GM19099 (cell line): ENCODE measurements around the gene TANGO2.

Source experiments
- POLR2A ChIP-seq: IDR thresholded peaks from 3 replicates; pipeline ENCODE4 v1.6.1; 2011; ENCODE audit warnings: low read depth; ENCODE audit not compliant: insufficient read length; ENCODE audit errors: extremely low read depth

TANGO2 gene

GRCh38 chr22:19979712-19980493, 41.0 kb upstream of the TANGO2 start:
- TF ChIP-seq POLR2A = no peak

DNA sequence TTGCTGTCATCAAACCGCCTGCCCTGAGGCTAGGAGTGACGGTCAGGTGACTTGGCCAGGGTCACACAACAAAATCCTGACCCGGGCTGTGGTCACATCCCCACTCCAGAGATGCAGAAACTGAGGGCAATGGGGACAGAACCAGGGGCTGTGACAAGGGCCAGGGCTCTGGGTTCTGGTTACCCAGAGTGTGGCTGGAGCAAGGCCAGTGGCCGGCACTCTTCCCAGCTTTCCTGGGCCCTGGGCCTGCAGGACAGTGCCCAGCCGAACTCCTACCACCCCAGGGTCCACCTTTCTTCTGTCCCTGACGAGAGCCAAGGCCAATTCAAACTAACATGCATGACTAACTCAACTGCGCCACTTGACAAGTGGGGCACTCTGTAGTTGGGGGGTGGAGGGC, 40.1 kb upstream of the TANGO2 start:
- TF ChIP-seq POLR2A = no peak

- TF ChIP-seq POLR2A = no peak
Measured at GRCh38 chr22:19981171-19981960, 39.5 kb upstream of the TANGO2 start.

DNA sequence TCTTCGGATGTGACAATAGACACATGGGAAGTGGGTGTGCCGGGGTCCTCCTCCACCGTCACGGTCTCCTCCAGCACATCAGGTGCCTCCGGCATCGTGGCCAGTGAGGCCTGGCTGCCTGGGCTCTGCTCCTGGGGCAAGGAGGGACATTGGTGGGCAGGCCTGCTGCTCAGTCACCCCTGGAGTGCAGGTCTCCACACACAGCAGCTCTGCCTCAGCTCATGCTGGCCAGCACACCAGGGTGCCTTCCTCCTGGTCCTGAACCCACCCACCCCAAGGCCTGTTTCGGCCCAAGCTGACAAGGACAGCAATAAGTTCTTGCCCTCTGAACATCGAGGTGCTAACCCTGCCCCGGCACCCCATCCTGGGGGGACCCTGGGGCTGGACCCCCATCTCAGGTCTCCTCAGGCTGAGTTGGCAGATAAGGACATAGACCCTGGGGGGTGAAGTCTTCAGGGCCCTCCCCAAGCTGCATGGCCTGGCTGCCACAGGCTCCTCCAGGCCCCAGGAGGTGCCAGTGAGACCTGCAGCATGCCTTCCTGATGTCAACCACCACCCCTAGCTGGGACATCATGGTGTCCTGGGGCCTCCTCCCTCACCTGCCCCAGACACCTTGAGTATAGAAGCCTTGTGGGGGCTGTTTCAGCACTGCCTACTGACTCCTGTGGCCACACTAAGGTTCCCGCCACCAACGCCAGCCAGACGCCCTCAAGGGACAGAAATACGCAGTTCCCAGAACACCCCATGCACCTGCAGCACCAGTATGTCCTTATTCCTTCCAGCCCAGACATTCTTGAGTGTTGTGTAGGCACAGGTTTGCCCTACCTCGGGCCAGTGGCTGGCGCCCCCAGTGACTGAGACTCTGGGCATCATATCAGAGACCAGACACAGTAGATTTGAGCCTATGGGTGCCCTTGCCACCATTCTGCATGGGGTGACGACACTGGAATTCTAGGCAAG, 38.7 kb upstream of the TANGO2 start:
- TF ChIP-seq POLR2A = no peak

GRCh38 chr22:19982991-19983578, 37.8 kb upstream of the TANGO2 start:
- TF ChIP-seq POLR2A = no peak

GRCh38 chr22:19983741-19984140, 37.2 kb upstream of the TANGO2 start:
- no peak for TF ChIP-seq POLR2A

DNA sequence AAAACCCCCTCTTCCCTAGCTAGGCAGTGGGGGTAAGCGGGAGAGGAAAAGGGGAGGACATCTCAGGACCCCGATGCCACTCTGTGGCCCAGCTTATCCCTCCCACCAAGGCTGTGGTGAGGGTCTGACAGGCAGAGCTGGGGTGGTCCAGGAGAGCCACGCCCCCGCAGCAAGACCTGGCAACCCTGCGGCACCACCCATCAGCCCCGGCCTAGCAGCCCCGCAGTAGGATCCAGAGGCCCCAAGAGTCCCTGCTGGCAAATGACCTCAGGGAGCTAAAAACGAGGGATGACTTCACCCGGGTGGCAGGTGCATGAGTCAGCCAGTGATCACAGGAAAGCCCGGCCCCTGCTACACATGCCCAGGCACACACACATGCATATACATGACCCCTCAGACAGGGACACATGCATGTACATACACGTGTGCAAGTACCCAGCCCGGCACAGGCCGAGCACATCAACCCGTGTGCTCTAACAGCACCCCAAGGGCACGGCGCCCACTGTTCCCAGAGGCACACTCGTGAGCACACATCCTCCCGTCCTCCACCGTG, 36.6 kb upstream of the TANGO2 start:
- no peak for TF ChIP-seq POLR2A

DNA sequence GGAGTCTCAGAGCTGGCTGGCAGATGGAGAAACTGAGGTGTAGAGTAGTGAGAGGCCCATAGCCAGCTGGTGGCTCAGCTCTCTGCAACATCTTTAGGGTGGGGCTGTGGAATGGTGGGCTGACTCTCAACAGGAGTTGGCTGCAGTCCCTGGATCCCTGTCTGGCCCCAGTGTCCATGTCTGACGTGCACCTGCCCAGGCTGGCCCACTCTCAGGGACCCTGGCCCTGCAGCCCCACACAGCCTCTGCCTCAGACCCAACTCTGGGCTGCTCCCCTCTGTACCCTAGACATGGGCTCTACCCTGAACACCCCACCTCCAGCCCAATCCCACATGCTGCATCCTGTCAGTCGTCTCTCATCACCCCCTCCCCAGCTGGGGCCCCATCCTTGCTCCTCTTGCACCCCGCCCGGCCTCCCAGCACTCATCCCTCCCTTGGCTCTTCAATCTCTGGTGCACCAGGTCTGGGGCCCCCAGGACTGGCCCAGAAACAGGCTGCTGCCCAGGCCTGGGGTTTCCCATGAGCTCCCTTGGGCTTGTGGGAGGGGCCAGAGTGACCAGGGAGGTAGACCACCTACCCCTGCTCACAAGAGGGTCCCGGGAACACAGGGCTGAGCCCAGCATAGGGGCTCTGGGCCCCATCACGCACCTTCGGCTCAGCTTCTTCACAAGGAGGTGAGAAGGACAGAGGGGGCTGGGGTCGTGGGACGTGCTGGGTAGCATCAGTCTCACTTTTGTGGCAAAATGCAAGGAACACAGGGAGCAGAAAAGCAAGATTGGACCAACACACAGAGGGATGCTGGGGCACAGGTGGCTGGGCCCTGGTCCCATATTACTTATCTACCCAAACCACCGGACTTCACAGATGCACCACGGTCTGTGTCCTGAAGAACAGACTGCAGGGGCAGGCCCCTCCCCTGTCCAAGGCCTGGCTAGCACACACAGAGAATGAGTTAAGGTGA, 35.8 kb upstream of the TANGO2 start:
- no peak for TF ChIP-seq POLR2A

GRCh38 chr22:19986011-19986409, 34.9 kb upstream of the TANGO2 start:
- TF ChIP-seq POLR2A = no peak

- no peak for TF ChIP-seq POLR2A
Measured at GRCh38 chr22:19986410-19987341, 34.2 kb upstream of the TANGO2 start.

GRCh38 chr22:19987394-19988306, 33.3 kb upstream of the TANGO2 start:
- TF ChIP-seq POLR2A = no peak

GRCh38 chr22:19988331-19988808, 32.5 kb upstream of the TANGO2 start:
- TF ChIP-seq POLR2A = no peak
